Uterus (tissue), 2 donors: ENCODE measurements around the gene SPRN.

Source experiments
- POLR2A ChIP-seq, 2 donors: fragments of 450-650 bp; IDR thresholded peaks; one replicate each; pipeline ENCODE4 v1.6.1; 2016; ENCODE audit warnings: antibody characterized with exemption in 2 of 2, mild to moderate bottlenecking in 1 of 2, moderate library complexity in 1 of 2
- TF ChIP-seq, protein P1 (sequence below), 4 experiments: fragments of 200-600 bp in 2 of 4; fragments of 450-650 bp in 2 of 4; sonication (generic) in 2 of 4; IDR thresholded peaks; one replicate each; pipeline ENCODE4 v1.5.1; 2016 to 2019; ENCODE audit warnings: antibody characterized with exemption in 4 of 4, mild to moderate bottlenecking in 2 of 4, moderate library complexity in 1 of 4

DNA sequence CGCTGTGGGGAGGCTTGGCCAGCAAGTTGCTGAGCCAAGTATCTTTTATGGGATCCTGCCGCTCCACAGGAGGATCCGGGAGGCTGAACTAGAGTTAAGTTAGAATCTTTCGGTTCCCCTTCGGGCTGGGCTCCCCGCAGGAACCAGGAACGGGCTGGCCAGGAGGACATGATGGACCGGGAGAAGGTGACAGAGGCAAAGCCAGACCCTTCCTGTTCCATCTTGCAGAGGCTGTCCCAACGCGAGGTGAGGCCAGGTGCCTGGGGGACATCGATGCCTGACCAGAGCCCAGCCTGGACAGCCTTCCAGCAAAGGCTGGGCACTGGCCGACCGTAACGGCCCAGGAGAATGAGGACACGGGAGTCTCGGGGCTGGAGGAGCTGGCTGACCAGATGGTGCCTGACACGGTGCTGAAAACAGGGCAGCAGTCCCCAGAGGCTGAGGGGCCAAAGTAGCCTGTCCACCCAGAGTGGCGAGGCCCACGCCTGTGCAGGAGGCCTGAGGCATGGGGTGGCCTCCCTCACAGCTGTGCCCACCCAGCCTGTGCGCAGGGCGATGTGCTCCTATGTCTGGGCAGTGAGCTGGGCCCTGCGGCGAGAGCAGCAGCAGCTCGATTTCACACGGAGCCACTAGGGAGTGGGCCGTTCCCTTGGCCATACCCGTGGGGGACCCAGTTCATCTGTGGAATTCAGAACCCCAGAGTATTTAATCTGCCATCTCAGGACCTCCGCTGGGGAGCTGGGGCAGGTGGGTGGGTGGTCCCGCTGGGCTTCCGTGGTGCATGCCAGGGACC lies 47.2 kb downstream of the SPRN start:
- TF ChIP-seq, protein P1, sequence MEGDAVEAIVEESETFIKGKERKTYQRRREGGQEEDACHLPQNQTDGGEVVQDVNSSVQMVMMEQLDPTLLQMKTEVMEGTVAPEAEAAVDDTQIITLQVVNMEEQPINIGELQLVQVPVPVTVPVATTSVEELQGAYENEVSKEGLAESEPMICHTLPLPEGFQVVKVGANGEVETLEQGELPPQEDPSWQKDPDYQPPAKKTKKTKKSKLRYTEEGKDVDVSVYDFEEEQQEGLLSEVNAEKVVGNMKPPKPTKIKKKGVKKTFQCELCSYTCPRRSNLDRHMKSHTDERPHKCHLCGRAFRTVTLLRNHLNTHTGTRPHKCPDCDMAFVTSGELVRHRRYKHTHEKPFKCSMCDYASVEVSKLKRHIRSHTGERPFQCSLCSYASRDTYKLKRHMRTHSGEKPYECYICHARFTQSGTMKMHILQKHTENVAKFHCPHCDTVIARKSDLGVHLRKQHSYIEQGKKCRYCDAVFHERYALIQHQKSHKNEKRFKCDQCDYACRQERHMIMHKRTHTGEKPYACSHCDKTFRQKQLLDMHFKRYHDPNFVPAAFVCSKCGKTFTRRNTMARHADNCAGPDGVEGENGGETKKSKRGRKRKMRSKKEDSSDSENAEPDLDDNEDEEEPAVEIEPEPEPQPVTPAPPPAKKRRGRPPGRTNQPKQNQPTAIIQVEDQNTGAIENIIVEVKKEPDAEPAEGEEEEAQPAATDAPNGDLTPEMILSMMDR (IDR thresholded peaks at IDR 0.05), result no peak
- no peak for TF ChIP-seq POLR2A (IDR thresholded peaks at IDR 0.05)
